K562 (cell line): ENCODE data around the gene CERS1.

Source experiments
- NFIC ChIP-seq: fragments of 450-650 bp; IDR thresholded peaks from 2 replicates; pipeline ENCODE4 v1.6.1; 2017; ENCODE audit warnings: mild to moderate bottlenecking, inconsistent platforms
- ZBTB34 ChIP-seq: fragments of 250-450 bp; sonication (Bioruptor Pico); IDR thresholded peaks from 2 replicates; pipeline ENCODE4 v1.8.0; 2021; ENCODE audit warnings: mild to moderate bottlenecking, moderate library complexity

DNA sequence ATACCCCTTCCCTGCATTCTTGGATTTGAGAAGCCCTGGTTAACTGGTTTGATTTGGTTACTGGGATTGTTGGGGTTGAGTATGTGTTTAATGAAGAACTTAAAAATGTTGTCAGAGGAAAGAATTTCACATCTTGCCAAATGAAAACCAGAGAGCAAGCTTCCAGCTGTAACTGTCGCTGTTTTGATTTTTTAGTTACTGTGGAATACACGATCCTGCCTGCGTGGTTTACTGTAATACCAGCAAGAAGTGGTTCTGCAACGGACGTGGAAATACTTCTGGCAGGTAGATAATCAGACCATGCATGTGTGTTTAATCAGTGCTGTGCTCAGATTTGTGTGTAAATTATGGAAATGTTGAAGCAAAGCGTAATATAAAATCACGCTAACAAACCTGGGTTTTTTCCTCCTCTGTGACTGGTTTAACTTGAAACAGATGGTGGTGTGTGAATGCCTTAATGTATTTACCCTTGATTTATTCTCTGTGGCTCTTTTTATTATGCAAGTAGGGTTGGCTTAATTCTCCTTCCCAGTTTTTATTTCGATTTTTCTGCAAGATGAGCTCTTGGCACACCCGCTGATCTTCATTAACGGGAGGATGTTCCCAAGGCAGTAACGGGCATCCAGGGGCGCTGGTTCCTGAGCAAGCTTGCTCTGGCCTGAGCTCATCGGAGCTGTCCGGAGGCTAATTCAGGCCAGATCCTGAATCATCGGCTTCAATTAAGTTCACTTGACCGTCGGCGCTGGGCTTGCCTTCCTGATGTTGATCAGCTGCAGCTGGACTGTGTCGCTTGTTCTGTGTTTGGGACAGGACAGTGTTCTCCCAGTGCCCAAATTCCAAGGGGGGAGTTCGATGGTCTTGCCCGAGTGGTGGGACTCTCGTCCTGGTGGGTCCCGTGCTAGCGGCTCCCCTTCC, 48.2 kb downstream of the CERS1 start:
- TF ChIP-seq ZBTB34 (CRISPR knock-in tag) (no peak), NFIC (no peak)
